ENCODE measurements around the gene SHD.
A peak's percentile ranks its signal among the peaks of the same experiment; 100 is the strongest.

SHD gene

GRCh38 chr19:4301590-4302242 is 22.6 kb downstream of the SHD start:
- DNase-seq = no peak

DNA sequence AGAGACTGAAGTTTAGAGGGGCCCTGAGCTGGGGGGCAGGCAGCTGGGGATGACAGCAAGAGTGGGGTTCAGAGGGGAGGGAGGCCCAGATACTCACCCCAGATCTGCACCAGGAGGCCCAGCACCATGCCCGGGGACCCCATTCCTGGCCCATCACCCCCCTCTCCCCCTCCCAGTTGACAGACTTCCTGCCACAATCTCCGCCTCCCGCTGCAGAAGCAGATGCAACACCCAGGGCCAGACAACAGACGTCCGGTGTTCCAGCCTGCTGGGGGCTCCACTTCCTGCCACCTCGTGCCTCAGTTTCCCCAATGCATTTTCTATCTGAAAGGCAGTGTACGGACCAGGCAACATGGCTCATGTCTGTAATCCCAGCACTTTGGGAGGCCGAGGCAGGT is 23.2 kb downstream of the SHD start, which contains the start of gene TMIGD2:
TMIGD2 (minus strand) TSS at position 147 of the 398 bp plus-strand sequence; CDS start at position 143, 4 bp downstream.
- no peak for DNase-seq

- DNase-seq = no peak
Measured at GRCh38 chr19:4303819-4304537, 24.9 kb downstream of the SHD start.

- peak; percentile 59 for DNase-seq
Measured at GRCh38 chr19:4304538-4305256, 25.6 kb downstream of the SHD start, which contains the start of gene FSD1. Gene FSD1 (plus strand): TSS chr19:4304598. CDS start chr19:4304747, 149 bp downstream.

DNA sequence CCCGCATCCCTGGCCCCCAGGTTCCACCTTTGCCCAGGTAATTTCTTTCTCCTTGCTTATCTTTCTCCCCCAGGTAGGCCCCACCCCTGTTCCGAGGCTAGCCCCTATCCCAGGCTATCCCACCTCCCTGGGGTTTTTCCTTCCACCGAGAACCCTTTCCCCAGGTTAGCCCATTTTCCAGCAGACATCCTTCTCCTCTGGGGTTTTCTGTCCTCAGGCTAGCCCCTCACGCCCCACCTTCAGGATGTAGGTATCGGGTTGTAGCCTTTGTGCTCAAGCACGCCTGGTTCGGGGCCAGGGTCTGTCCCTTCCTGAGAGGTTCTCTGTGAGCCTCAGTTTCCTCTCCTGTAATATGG is 26.2 kb downstream of the SHD start:
- DNase-seq = no peak

- no peak for DNase-seq
Measured at GRCh38 chr19:4305659-4306058, 26.6 kb downstream of the SHD start.

DNA sequence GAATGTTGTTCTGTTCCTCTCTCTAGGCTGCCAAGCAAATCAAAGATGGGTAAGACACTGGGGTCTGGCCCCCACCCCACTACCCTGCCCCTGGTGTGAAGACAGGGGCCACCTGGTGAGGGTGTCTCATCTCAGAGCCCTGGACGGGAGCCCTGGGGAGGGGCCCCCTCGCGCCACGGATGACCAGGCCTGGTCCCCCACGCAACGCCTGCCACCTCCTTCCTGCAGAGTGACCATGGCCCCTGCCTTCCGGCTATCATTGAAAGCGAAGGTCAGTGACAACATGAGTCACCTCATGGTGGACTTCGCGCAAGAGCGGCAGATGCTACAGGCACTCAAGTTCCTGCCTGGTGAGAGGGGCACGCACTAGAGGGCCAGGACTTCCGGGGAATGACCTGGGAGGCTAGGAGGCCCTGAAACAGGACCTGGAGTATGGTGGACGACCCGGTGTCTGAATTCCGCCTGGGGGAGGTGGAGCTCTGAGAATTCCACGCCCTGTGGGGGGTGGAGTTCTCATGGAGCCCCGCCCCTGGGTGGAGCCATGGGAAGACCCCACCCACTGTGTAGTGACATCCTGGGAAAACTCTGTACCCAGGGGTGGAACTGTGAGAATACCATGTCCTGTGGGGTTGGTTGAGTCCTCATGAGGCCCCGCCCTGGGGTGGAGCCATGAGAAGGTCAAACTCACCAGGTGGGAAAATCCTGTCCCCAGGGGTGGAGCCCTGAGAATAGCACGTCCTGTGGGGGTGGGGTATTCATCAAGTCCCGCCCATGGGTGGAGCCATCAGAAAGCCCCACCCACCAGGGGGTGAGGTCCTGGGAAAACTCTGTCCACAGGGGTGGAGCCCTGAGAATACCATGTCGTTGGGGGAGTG is 31.4 kb downstream of the SHD start:
- no peak for DNase-seq

- DNase-seq = no peak
Measured at GRCh38 chr19:4313847-4314490, 34.9 kb downstream of the SHD start.

GRCh38 chr19:4316956-4317355 is 37.9 kb downstream of the SHD start:
- DNase-seq = no peak

DNA sequence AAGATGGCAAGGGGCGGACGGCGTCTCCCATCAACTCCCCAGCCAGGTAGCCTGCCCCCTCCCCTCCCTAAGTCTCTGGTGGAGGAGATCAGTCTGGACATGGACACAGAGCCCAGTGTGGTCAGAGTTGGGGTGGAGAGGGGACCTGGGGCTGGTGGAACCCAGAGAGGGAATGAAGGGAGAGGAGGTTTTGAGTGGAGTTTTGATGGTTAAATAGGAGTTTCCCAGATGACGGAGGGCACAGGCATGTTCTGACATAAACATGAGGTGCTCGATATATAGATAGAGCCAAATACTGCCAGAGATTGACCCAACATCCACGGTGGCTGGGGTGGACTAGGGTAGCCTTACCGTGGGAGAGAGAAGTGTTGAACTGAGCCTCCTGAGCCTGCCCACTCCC is 39.4 kb downstream of the SHD start:
- no peak for DNase-seq

GRCh38 chr19:4319067-4319718 is 40.1 kb downstream of the SHD start:
- DNase-seq = no peak

- no peak for DNase-seq
Measured at GRCh38 chr19:4320419-4320818, 41.4 kb downstream of the SHD start.

DNA sequence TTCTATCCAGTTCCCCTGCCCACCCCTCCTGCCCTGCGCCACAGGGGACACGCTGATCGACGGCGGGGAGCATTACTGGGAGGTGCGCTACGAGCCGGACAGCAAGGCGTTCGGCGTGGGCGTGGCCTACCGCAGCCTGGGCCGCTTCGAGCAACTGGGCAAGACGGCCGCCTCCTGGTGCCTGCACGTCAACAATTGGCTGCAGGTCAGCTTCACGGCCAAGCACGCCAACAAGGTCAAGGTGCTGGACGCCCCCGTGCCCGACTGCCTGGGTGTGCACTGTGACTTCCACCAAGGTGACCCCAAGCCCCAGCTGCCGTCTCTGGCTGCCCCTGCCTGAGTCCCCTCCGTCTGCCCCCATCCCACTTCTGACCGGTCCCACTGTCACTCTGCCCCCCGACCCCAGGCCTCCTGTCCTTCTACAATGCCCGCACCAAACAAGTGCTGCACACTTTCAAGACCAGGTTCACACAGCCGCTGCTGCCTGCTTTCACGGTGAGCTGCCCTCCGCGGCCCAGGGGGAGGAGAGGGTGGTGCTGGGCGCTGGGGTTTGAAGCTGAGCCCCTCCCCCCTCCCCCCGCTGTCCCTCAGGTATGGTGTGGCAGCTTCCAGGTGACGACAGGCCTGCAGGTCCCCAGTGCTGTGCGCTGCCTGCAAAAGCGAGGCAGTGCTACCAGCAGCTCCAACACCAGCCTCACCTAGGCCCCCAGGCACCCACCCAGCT is 44.0 kb downstream of the SHD start:
- DNase-seq = no peak

GRCh38 chr19:4323692-4324091 is 44.6 kb downstream of the SHD start:
- no peak for DNase-seq

DNA sequence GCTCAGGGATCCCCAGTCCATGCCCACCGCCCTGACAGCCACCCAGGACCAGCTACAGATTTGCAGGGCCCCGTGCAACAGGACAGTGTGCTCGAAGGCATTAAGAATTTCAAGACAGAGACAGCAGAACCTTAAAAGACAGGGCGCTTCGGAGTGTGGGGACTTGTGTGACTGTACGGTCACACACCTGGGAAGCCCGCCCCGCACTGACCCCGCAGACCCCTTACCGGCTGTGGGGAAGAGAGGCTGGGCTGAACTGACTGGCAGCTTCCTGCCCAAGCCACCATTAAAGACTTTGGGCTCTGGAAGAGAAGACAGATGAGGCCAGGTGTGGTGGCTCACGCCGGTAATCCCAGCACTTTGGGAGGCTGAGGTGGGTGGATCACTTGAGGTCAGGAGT is 45.2 kb downstream of the SHD start:
- DNase-seq = no peak

- DNase-seq = no peak
Measured at GRCh38 chr19:4326215-4326836, 47.3 kb downstream of the SHD start.

GRCh38 chr19:4326837-4327251 is 47.8 kb downstream of the SHD start:
- peak; percentile 35 for DNase-seq

DNA sequence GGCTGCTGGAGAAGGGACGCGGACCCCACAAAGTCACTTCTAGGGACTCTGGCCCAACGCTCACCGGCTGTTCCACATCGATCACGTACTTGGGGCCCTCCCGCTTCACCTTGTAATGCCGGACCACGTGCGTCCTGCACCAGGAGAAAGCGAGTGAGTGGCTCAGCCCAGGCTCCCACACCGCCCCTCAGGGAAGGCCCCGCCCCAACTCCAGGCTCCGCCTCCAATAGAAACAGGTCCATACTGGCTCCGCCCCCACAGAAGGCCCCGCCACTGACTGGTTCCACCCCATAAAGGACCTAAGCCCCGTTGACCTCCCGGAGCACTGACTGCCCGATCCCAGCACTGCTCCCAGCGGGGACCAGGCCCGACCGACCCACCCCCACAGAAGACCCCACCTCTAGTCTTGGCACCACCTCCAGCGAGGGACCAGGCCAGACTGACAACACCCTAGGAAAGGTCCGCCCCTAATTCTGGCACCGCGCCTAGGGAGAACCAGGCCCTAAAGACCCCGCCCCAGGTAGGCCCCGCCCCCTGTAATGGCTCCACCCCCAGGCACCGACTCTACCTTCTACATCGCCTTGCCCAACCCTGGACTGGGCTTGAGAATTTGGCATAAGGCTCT is 48.3 kb downstream of the SHD start:
- DNase-seq = peak; percentile 78

GRCh38 chr19:4327877-4328242 is 48.8 kb downstream of the SHD start:
- DNase-seq = no peak

Measured in CD4-positive, alpha-beta T cell treated with Interleukin-12 subunit alpha and Interleukin-12 subunit beta, for 1 hour (primary cell).